Lower lobe of right lung (tissue), 2 donors: ENCODE results near the gene NACA2. TPM values are rescaled to one million over a fixed set of nuclear protein-coding genes. Genes with fewer than 3 reads are reported as not detected.

ENCODE experiments used
- ATAC-seq, 2 donors: fragments of 200-7000 bp; cut with Tn5 transposase; one replicate each; pipeline ENCODE4 v1.9.1; 2020 to 2022; ENCODE audit warnings: mild to moderate bottlenecking in 2 of 2, moderate library complexity in 2 of 2
- DNase-seq: peaks from one replicate; pipeline ENCODE4 v3.0.0-alpha.2; 2020
- H3K27ac ChIP-seq: fragments of 200-600 bp; one replicate; pipeline ENCODE4 v1.8.0; 2022
- H3K27me3 ChIP-seq: fragments of 200-600 bp; one replicate; pipeline ENCODE4 v1.8.0; 2022; ENCODE audit warnings: low read depth
- H3K36me3 ChIP-seq: fragments of 200-600 bp; one replicate; pipeline ENCODE4 v1.8.0; 2022; ENCODE audit warnings: mild to moderate bottlenecking
- H3K4me1 ChIP-seq: fragments of 200-600 bp; one replicate; pipeline ENCODE4 v1.8.0; 2022
- H3K4me3 ChIP-seq: fragments of 200-600 bp; one replicate; pipeline ENCODE4 v1.8.0; 2022; ENCODE audit warnings: mild to moderate bottlenecking
- H3K9me3 ChIP-seq: fragments of 200-600 bp; one replicate; pipeline ENCODE4 v1.8.0; 2022
- intact Hi-C: fragments of 100-400 bp; cut with DNase I; formaldehyde crosslinking; loops from one replicate; pipeline ENCODE4 v1.11.0; 2022
- total RNA-seq: library from RNA; stranded (reverse); fragmentation: NEBNext Ultra II Directional; extraction: Animal tissue kit (Norgen Biotek cat#: 25700); gene quantifications from one replicate; pipeline ENCODE4 v1.2.1, GENCODE V29; 2021
- TF ChIP-seq, protein P1 (sequence below): fragments of 200-600 bp; IDR thresholded peaks from one replicate; pipeline ENCODE4 v1.8.0; 2022; ENCODE audit warnings: antibody characterized with exemption, mild to moderate bottlenecking
- donor health status: DM: no; HTN: yes; CAD: no; lungs with severe emphysema.

The NACA2 gene
- total RNA-seq, 1 donor from 2014 or later, result not detected

DNA sequence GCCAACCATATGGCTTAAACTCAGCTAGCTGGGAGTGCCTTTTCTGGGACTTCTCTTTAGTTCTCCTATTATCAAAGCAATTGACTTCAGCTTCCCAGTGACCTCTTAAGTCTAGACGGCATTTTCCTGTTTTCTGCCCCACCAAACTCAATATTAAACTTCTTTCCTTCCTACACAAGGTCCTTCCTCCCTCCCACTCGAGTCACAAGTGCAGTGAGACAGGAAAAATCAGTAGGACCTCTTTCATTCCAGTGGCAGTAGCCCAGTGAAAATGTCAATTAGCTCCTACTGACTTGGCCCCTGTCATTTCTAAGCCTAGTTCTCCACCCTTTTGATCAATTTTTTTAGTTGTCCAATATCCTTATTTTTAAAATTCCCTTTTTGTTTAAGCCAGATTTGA lies 9.6 kb upstream of the NACA2 start:
- no peak for ATAC-seq
- TF ChIP-seq, protein P1, sequence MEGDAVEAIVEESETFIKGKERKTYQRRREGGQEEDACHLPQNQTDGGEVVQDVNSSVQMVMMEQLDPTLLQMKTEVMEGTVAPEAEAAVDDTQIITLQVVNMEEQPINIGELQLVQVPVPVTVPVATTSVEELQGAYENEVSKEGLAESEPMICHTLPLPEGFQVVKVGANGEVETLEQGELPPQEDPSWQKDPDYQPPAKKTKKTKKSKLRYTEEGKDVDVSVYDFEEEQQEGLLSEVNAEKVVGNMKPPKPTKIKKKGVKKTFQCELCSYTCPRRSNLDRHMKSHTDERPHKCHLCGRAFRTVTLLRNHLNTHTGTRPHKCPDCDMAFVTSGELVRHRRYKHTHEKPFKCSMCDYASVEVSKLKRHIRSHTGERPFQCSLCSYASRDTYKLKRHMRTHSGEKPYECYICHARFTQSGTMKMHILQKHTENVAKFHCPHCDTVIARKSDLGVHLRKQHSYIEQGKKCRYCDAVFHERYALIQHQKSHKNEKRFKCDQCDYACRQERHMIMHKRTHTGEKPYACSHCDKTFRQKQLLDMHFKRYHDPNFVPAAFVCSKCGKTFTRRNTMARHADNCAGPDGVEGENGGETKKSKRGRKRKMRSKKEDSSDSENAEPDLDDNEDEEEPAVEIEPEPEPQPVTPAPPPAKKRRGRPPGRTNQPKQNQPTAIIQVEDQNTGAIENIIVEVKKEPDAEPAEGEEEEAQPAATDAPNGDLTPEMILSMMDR, result no peak
- H3K27ac ChIP-seq, result no peak overlapping the region
- intact Hi-C loops, result no loop called here
- DNase-seq, result no peak
- no peaks in the 10 kb centered on the region for H3K27me3 ChIP-seq
- no peaks in the 10 kb centered on the region for H3K4me1 ChIP-seq
- no peaks in the 10 kb centered on the region for H3K9me3 ChIP-seq
- no peak overlapping the region for H3K4me3 ChIP-seq
- H3K36me3 ChIP-seq, result no peaks in the 10 kb centered on the region

DNA sequence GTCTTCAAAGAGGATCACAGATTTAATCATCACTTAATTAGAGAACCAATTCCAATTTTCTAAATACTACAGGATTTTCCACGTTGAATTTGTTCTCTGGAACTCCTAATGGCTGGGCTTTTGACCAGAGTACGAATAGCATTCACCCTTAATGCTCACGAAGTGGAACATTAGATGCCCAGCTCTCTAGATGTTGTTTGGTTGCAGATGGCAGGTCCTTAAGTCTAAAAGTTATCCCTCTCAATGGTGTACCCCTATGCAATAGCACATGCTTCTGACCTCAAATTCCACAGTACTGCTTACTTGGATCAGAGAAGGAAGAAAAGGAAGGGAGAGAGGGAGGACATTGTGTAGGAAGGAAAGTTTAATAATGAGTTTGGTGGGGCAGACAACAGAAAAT lies 8.6 kb upstream of the NACA2 start:
- no peaks in the 10 kb centered on the region for H3K36me3 ChIP-seq
- TF ChIP-seq, protein P1, result no peak
- no peak overlapping the region for H3K4me3 ChIP-seq
- no peaks in the 10 kb centered on the region for H3K27me3 ChIP-seq
- ATAC-seq, result no peak
- H3K27ac ChIP-seq, result no peak overlapping the region
- H3K9me3 ChIP-seq, result no peaks in the 10 kb centered on the region
- no peaks in the 10 kb centered on the region for H3K4me1 ChIP-seq
- no peak for DNase-seq
- intact Hi-C loops, result no loop called here

DNA sequence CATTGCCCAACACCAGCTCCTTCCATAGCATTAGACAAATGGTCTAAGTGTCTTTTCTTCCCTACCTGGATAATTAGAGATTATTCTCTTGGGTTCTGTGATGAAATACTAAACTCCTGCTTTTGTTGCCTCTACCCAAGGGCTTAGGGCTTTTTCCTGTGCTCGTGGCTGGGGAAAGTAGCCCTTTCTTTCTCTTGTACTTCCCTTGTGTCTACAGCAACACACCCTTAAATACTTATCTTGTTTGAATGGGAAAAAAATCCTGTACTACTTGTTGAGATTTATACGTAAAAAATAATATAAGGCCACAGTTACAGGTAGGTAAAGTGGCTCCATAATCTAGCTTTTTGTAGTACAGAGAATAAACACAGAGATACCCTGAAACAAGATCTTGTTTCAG lies 7.0 kb upstream of the NACA2 start:
- Histone ChIP-seq H3K4me1 (no peaks in the 10 kb centered on the region), H3K36me3 (no peaks in the 10 kb centered on the region), H3K27ac (no peak overlapping the region), H3K9me3 (no peaks in the 10 kb centered on the region), H3K4me3 (no peak overlapping the region), H3K27me3 (no peaks in the 10 kb centered on the region)
- TF ChIP-seq, protein P1, result no peak
- intact Hi-C loops, result no loop called here
- ATAC-seq, result no peak
- no peak for DNase-seq

DNA sequence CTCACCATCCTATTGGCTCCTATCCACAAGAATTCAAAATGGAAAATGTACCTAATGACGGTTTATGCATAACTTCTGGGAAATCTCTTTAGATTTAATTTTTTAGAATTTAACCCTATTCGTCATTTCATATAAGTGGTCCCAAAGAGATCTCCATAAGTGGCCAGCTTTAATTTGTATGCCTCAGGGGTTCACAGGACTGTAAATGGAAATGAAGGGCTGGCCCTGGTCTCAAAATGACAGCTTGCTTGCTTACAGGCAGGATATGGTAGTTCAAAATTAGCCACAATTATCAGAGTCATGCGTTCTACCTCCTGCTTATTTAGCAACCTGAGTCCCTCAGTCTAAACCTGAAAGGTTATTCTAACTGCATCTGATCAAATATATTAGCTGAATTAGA lies 6.6 kb upstream of the NACA2 start:
- ATAC-seq, result no peak
- Histone ChIP-seq H3K9me3 (no peaks in the 10 kb centered on the region), H3K4me1 (no peaks in the 10 kb centered on the region), H3K27me3 (no peaks in the 10 kb centered on the region), H3K36me3 (no peaks in the 10 kb centered on the region), H3K4me3 (no peak overlapping the region), H3K27ac (no peak overlapping the region)
- intact Hi-C loops, result no loop called here
- DNase-seq, result no peak
- TF ChIP-seq, protein P1, result no peak

DNA sequence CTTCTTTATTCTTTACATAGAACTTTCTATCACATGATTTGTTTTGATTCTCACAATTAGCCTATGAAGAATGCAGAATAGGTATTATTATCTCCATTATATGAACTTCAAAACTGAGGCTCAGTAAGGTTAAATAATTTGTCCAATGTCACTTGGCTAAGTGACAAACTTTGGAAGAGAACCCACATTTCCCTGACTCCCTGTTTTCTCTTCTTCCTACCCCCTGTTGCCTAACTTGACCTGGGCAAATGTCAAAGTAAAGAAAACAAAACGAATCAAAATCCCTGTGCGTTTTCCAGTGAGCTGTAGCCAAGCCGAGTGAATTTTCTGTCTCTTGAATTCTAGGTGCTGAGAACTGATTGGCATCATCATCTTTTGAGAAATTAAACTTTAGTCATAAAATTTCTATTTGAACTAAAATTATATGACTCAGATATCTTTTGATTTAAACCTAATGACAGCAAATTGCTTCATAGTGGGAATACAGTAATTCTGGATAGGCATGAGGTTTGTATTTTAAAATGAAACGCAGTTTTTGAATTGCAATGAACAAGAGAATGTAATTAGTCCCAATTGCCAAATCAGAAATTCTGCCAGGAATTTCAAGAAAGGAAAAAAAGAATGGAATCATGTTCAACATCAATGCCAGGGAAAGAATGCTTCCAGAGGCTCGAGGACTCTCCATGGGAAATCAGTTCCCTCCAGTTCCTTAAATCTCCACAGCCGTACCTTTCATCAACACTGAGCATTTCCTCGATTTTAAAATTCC lies 4.6 kb upstream of the NACA2 start:
- Histone ChIP-seq H3K9me3 (no peaks in the 10 kb centered on the region), H3K36me3 (no peaks in the 10 kb centered on the region), H3K4me1 (no peaks in the 10 kb centered on the region), H3K4me3 (no peak overlapping the region), H3K27me3 (peaks cover 3% of the 10 kb centered on the region), H3K27ac (no peak overlapping the region)
- no peak for ATAC-seq
- intact Hi-C loops, result no loop called here
- no peak for DNase-seq
- TF ChIP-seq, protein P1, result no peak
